ENCODE data around the gene NR1I2.

NR1I2 gene

DNA sequence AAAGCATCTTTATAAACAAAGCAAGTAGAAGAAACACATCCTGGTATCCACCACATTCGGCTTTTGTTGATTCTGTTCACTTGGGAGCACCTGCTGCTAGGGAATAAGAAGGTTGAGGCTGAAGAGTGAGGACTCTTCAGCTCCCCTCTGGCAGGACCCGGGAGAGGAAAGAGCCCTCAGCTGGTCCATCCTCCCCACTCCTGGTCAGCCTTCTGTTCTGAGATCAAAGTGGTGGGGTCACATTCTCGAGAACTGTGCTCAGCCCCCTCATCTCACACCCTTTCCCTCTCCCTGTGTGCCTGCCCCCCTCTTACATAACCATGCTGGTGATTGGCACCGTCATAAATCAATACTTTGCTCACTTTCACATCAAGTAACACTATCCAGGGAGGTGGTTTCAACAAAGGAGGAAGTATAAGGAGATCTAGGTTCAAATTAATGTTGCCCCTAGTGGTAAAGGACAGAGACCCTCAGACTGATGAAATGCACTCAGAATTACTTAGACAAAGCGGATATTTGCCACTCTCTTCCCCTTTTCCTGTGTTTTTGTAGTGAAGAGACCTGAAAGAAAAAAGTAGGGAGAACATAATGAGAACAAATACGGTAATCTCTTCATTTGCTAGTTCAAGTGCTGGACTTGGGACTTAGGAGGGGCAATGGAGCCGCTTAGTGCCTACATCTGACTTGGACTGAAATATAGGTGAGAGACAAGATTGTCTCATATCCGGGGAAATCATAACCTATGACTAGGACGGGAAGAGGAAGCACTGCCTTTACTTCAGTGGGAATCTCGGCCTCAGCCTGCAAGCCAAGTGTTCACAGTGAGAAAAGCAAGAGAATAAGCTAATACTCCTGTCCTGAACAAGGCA, at the start of gene NR1I2:
NR1I2 (plus strand) TSS at position 772 of the 869 bp plus-strand sequence.
- DNase-seq, result no peak

- DNase-seq, result no peak
Observed at GRCh38 chr3:119733812-119734211, 48.1 kb upstream of the NR1I2 start.

- DNase-seq, result no peak
Observed at GRCh38 chr3:119738741-119739140, 43.2 kb upstream of the NR1I2 start.

- no peak for DNase-seq
Observed at GRCh38 chr3:119741657-119742590, 40.0 kb upstream of the NR1I2 start.

- no peak for DNase-seq
Observed at GRCh38 chr3:119743921-119744320, 38.0 kb upstream of the NR1I2 start.

- DNase-seq, result no peak
Observed at GRCh38 chr3:119745942-119746341, 36.0 kb upstream of the NR1I2 start.

- DNase-seq, result no peak
Observed at GRCh38 chr3:119746423-119746822, 35.5 kb upstream of the NR1I2 start.

GRCh38 chr3:119747357-119747756, 34.5 kb upstream of the NR1I2 start:
- DNase-seq, result no peak

DNA sequence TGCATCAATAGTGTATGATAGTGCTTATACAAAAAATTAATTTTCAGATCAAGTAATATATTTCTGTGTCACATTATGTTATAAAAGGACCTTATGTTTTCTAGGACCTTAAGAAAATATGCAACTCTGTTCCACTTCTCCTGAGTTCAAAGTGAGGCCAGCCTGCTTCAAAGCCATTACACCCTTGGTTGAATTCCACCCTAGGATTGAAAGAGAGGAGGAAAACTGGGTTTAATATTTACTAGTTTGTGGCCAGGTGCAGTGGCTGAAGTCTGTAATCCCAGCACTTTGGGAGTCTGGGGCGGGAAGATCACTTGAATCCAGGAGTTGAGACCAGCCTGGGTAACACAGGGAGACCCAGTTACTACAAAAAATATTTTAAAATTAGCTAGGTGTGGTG, 32.9 kb upstream of the NR1I2 start:
- DNase-seq, result no peak

DNA sequence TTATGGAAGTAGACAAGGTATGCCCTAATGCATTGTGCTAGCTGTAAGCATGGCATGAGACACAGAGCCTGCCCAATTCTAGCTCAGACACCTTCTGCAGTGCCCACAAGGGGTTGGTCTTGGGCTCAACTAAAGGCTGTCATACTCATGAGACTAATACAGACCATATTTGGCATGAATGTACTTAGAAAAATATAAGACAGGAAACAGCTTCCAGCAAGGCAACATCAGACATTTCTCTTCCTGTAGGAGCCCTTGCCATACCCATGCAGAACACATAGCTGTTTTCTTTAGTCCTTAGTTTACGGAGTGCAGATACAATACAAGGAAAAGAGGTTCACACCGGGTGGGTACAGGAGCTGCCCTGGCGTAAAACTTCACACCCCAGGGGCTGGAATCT, 30.5 kb upstream of the NR1I2 start:
- DNase-seq, result no peak

- no peak for DNase-seq
Observed at GRCh38 chr3:119759962-119760361, 21.9 kb upstream of the NR1I2 start.

DNA sequence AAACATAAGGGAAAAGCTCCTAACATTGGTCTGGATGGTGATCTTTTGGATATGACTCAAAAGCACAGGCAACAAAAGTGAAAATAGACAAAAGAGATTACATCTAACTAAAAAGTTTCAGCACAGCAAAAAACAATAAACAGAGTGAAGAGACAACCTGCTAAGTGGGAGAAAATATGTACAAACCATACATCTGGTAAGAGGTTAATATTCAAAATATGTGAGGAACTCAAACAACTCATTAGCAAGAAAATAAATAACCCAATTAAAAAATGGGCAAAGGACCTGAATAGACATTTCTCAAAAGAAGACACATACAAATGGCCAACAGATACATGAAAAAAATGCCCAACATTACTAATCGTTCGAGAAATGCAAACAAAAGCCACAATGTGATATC, 19.0 kb upstream of the NR1I2 start:
- no peak for DNase-seq

GRCh38 chr3:119763466-119763865, 18.4 kb upstream of the NR1I2 start:
- no peak for DNase-seq

- no peak for DNase-seq
Observed at GRCh38 chr3:119765239-119765638, 16.7 kb upstream of the NR1I2 start.

GRCh38 chr3:119767936-119768601, 13.8 kb upstream of the NR1I2 start:
- no peak for DNase-seq

- no peak for DNase-seq
Observed at GRCh38 chr3:119768668-119769393, 13.1 kb upstream of the NR1I2 start.

- DNase-seq, result no peak
Observed at GRCh38 chr3:119769394-119770149, 12.3 kb upstream of the NR1I2 start.

DNA sequence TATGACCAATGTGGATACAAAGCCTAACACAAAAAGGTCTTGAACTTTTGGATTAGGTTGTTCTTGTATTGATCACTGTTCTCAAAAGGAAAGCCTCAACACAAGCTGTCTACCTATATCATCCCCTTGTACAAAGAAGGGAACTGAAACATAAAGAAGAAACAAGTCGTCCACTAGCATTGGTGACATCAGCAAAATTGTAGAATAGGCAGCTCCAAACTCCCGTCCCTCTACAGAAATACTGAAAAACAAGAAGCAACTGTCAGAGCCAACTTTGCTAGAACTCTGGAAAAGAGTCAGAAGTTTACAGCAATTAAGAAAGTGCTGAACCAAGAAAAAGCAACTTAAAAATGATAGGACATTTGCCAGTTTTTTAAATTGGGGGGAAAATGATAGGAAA, 7.5 kb upstream of the NR1I2 start:
- DNase-seq, result no peak

DNA sequence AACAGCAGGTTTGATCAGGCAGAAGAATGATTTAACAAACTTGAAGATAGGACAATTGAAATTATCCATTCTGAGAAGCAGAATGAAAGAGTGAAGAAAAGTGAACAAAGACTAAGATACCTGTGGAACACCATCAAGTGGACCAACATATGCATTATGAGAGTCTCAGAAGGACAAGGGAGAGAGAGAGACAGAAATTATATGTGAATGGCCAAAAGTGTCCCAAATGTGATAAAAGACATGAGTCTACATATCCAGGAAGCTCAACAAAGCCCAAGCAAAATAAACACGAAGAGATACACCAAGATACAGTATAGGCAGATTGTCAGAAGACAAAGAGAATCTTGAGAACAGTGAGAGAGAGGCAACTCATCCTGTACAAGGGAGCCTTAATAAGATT, 5.6 kb upstream of the NR1I2 start:
- no peak for DNase-seq

DNA sequence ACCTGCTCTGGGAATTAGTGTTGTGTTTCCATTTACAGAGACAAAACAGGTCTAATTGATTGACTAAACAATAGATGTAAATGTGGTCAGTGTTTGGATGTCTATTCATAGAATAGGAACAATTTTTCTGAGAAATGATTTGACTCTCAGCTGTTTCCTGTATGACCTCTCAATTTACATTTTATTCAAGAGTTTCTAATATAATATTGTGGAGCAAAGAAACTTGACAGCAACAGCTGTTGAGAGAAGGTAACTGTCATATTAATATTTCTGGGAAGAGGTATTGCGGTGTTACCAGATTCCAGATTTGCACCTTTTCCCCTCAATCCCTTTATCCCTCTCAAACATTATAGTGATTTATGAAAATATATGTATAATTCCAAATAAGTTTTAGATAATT, 3.7 kb upstream of the NR1I2 start:
- DNase-seq, result no peak

- no peak for DNase-seq
Observed at GRCh38 chr3:119778811-119779210, 3.1 kb upstream of the NR1I2 start.

All from hypothalamus (tissue), 51 donors.